Choroid plexus epithelial cell (primary cell): Measurements from ENCODE around the gene MDP1.

Experiments
- DNase-seq: peaks from one replicate; pipeline ENCODE4 v3.0.0-alpha.2; 2010; ENCODE audit warnings: low read depth
- H3K4me3 ChIP-seq: 2 replicates; pipeline ENCODE4 v1.5.1; 2011; ENCODE audit warnings: low read depth, mild to moderate bottlenecking, control low read depth, low read length, moderate library complexity
- TF ChIP-seq, protein P1 (sequence below): conservative IDR thresholded peaks from 2 replicates; pipeline ENCODE4 v1.5.1; 2011; ENCODE audit warnings: low read depth, mild to moderate bottlenecking, control low read depth, inconsistent platforms, low read length, moderate library complexity

MDP1 gene

DNA sequence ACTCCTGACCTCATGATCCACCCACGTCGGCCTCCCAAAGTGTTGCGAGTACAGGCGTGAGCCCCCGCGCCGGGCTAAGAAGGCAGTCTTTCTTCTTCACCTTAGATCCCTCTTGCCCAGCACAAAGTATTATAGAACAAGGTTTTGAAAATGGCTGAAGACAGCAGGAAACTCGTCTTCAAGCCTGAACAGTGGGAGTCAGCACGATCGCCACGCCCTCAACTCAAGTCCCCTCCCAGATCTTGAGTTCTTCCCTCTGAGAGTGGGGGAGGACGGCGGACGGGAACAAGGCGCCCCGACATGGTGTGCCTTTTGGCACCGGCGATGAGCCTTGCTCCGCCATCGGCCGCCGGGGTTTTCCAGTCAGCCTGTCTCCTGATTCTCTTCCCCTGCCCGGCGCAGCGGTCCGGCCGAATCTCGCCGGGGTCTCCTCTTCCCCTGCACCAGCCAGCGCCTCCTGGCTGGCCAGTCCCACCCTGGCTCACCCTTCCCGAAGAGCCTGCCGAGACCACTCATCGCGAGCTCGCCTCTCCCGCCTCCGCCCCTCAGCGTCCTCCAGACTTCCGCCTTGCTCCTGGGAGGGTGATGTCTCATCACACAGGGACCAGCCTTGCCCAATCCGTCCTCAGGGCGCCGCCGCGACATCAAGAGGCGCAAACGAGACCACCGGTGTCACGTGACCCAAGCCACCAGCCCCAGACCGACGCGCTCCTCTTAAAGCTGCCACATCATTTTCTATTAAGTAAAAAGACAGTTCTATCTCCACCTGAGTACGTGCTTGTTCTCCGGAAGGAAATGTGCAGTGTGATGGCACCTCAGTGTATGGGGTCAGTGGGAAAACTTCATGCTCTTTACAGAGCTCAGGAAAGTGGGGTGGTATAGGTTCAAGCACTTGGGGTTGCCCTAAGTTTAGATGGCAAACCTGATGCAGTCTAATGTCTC, 2.7 kb downstream of the MDP1 start, which contains the start of gene CHMP4A:
Gene CHMP4A, minus strand, starts transcription at position 565 of the 942 bp plus-strand sequence. Its CDS starts 49 bp downstream, at position 516.
- TF ChIP-seq, protein P1, sequence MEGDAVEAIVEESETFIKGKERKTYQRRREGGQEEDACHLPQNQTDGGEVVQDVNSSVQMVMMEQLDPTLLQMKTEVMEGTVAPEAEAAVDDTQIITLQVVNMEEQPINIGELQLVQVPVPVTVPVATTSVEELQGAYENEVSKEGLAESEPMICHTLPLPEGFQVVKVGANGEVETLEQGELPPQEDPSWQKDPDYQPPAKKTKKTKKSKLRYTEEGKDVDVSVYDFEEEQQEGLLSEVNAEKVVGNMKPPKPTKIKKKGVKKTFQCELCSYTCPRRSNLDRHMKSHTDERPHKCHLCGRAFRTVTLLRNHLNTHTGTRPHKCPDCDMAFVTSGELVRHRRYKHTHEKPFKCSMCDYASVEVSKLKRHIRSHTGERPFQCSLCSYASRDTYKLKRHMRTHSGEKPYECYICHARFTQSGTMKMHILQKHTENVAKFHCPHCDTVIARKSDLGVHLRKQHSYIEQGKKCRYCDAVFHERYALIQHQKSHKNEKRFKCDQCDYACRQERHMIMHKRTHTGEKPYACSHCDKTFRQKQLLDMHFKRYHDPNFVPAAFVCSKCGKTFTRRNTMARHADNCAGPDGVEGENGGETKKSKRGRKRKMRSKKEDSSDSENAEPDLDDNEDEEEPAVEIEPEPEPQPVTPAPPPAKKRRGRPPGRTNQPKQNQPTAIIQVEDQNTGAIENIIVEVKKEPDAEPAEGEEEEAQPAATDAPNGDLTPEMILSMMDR = peak; percentile 51
- peak within 1 kb of the TSS; percentile 94 for H3K4me3 ChIP-seq
- DNase-seq = peak; percentile 99

DNA sequence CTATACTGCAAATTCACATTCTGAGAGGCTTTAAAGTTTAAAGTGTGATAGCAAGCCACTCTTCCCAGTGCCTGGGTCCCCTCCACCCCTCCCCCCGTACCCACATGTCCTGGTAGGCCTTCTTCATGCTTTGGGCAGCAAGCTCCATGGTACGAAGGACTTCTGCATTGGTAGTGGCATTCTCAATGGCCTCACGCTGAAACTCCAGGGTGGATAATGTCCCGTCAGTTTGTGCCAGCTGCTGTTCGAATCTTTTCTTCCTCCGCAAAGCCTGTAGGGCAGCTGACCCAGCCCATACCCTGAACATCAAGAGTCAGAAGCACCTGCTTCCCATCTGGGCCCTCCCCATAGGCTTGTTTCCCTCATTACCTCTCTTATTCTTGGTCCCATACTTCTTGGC, 4.6 kb downstream of the MDP1 start:
- TF ChIP-seq, protein P1 = no peak
- no peak overlapping the region for H3K4me3 ChIP-seq

DNA sequence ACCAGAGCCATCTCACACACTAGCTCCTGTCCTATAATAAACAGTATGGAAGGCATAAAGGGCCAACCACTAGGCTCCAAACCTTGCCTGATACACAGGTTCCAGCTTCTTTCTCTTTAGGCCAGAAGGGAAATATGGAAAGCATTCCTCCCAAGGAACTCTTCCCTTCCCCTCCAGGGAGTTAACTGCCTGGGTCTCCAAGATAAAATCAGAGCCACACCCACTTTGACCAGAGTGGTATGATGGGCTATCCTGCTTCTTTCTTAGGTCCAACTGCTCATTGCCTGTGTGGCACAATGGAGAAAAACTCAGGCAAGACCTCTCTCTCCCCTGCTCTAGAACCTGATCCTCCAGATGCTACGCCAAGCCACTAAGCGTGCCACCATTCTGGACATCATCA, 8.2 kb downstream of the MDP1 start:
- TF ChIP-seq, protein P1 = no peak
- no peak overlapping the region for H3K4me3 ChIP-seq
- no peak for DNase-seq

More for the DNA sequence above, 4.6 kb downstream of the MDP1 start:
- no peak for DNase-seq

DNA sequence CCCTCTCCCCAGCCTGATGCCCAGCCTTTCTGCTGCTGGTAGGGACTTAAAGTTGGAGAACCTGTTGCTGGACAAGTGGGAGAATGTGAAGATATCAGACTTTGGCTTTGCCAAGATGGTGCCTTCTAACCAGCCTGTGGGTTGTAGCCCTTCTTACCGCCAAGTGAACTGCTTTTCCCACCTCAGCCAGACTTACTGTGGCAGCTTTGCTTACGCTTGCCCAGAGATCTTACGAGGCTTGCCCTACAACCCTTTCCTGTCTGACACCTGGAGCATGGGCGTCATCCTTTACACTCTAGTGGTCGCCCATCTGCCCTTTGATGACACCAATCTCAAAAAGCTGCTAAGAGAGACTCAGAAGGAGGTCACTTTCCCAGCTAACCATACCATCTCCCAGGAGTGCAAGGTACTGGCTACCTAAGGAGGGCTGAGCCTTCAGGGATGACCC, 8.7 kb downstream of the MDP1 start:
- TF ChIP-seq, protein P1 = no peak
- no peak for DNase-seq
- H3K4me3 ChIP-seq = no peak overlapping the region

DNA sequence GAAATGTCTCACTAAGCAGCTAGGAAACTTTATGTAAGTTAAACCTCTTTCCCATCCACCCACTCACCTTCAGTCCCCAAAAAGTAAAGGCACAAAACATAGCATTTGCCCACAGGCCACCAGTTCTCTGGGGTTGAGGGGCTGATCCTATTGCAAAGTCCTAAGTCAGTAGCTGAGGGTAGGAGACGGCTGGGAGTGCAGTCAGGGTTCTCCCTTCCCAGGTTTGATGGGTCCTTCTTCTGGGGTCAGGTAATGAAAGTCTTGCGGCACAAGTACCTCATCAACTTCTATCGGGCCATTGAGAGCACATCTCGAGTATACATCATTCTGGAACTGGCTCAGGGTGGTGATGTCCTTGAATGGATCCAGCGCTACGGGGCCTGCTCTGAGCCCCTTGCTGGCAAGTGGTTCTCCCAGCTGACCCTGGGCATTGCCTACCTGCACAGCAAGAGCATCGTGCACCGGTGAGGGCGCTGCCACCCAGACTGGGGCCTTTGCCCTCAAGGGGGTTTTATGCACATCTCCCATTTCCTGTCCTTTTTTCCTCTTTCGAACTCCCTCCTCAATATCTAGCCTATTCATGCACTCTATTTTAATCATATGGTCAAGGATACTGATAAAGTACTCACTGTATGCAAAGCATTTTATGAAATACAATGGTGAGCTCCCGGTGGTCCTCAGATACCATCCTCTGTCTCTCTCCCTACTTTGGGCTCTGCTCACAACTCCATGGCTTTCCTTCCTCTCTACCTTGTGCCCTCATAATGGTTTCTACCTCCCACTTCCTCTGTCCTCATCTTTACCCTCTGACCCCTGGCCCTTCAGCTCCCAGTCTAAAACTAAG, 9.4 kb downstream of the MDP1 start:
- DNase-seq = no peak

More for the DNA sequence above, 9.4 kb downstream of the MDP1 start:
- TF ChIP-seq, protein P1 = no peak
- no peak overlapping the region for H3K4me3 ChIP-seq
